Activated naive CD8-positive, alpha-beta T cell treated with anti-CD3 and anti-CD28 coated beads for 36 hours (primary cell): ENCODE results near the gene NFIL3. TPM values are rescaled to one million over a fixed set of nuclear protein-coding genes. Genes with fewer than 3 reads are reported as not detected.
"Not testable (repeated sequence)": the region's sequence is repeated elsewhere in the genome, so short reads cannot be mapped to it uniquely, and the experiment has no call there.

ENCODE experiments used
- DNase-seq: peaks from one replicate; pipeline ENCODE4 v3.0.0; 2021
- H3K27ac Mint-ChIP-seq: one replicate; pipeline ENCODE4 v1.8.0; 2022; ENCODE audit warnings: mild to moderate bottlenecking, moderate library complexity, mixed read lengths
- H3K27me3 Mint-ChIP-seq: one replicate; pipeline ENCODE4 v1.8.0; 2022; ENCODE audit warnings: mild to moderate bottlenecking, mixed read lengths
- H3K36me3 Mint-ChIP-seq: one replicate; pipeline ENCODE4 v1.8.0; 2021; ENCODE audit warnings: mild to moderate bottlenecking, mixed read lengths
- H3K4me1 Mint-ChIP-seq: one replicate; pipeline ENCODE4 v1.8.0; 2021; ENCODE audit warnings: mixed read lengths
- H3K4me3 Mint-ChIP-seq: one replicate; pipeline ENCODE4 v1.8.0; 2022; ENCODE audit warnings: mild to moderate bottlenecking, moderate library complexity, mixed read lengths
- H3K9me3 Mint-ChIP-seq: one replicate; pipeline ENCODE4 v1.8.0; 2022; ENCODE audit warnings: mixed read lengths
- total RNA-seq, 2 experiments: library from RNA; stranded (reverse); gene quantifications; one replicate each; pipeline ENCODE4 v1.2.3, GENCODE V29; 2021

The NFIL3 gene
- total RNA-seq, 2 experiments from 2014 or later = 23.8 to 25.7 TPM

GRCh38 chr9:91391412-91391811 is 32.2 kb downstream of the NFIL3 start:
- H3K4me1 Mint-ChIP-seq = peaks cover 13% of the 10 kb centered on the region
- H3K9me3 Mint-ChIP-seq = no peaks in the 10 kb centered on the region
- H3K36me3 Mint-ChIP-seq = no peaks in the 10 kb centered on the region
- H3K27me3 Mint-ChIP-seq = no peaks in the 10 kb centered on the region
- H3K27ac Mint-ChIP-seq = no peak overlapping the region
- H3K4me3 Mint-ChIP-seq = no peak overlapping the region
- DNase-seq = no peak

GRCh38 chr9:91389686-91390085 is 33.9 kb downstream of the NFIL3 start:
- not testable (repeated sequence) for DNase-seq, H3K36me3 Mint-ChIP-seq, H3K27me3 Mint-ChIP-seq, H3K4me3 Mint-ChIP-seq, H3K9me3 Mint-ChIP-seq, H3K4me1 Mint-ChIP-seq, H3K27ac Mint-ChIP-seq

GRCh38 chr9:91386765-91387164 is 36.9 kb downstream of the NFIL3 start:
- no peak overlapping the region for H3K4me3 Mint-ChIP-seq
- H3K9me3 Mint-ChIP-seq = no peaks in the 10 kb centered on the region
- DNase-seq = no peak
- no peak overlapping the region for H3K27ac Mint-ChIP-seq
- H3K36me3 Mint-ChIP-seq = no peaks in the 10 kb centered on the region
- peaks cover 3% of the 10 kb centered on the region for H3K4me1 Mint-ChIP-seq
- peaks cover 7% of the 10 kb centered on the region for H3K27me3 Mint-ChIP-seq

GRCh38 chr9:91384954-91385353 is 38.7 kb downstream of the NFIL3 start:
- Mint-ChIP-seq H3K27me3 (peaks cover 22% of the 10 kb centered on the region), H3K27ac (no peak overlapping the region), H3K4me3 (no peak overlapping the region), H3K4me1 (peaks cover 3% of the 10 kb centered on the region), H3K9me3 (no peaks in the 10 kb centered on the region), H3K36me3 (no peaks in the 10 kb centered on the region)
- no peak for DNase-seq

GRCh38 chr9:91383577-91383976 is 40.1 kb downstream of the NFIL3 start:
- no peak overlapping the region for H3K4me3 Mint-ChIP-seq
- peaks cover 3% of the 10 kb centered on the region for H3K4me1 Mint-ChIP-seq
- H3K27ac Mint-ChIP-seq = no peak overlapping the region
- DNase-seq = no peak
- no peaks in the 10 kb centered on the region for H3K9me3 Mint-ChIP-seq
- H3K36me3 Mint-ChIP-seq = no peaks in the 10 kb centered on the region
- peaks cover 23% of the 10 kb centered on the region for H3K27me3 Mint-ChIP-seq

GRCh38 chr9:91382298-91382697 is 41.3 kb downstream of the NFIL3 start:
- H3K4me1 Mint-ChIP-seq = peaks cover 3% of the 10 kb centered on the region
- H3K9me3 Mint-ChIP-seq = peaks cover 4% of the 10 kb centered on the region

GRCh38 chr9:91379426-91379825 is 44.2 kb downstream of the NFIL3 start:
- H3K4me1 Mint-ChIP-seq = no peaks in the 10 kb centered on the region
- peaks cover 4% of the 10 kb centered on the region for H3K9me3 Mint-ChIP-seq
- H3K27ac Mint-ChIP-seq = no peak overlapping the region
- no peak overlapping the region for H3K4me3 Mint-ChIP-seq
- H3K27me3 Mint-ChIP-seq = peaks cover 34% of the 10 kb centered on the region
- DNase-seq = no peak
- H3K36me3 Mint-ChIP-seq = peaks cover 6% of the 10 kb centered on the region

More at GRCh38 chr9:91382298-91382697, 41.3 kb downstream of the NFIL3 start:
- no peak overlapping the region for H3K4me3 Mint-ChIP-seq
- H3K27ac Mint-ChIP-seq = no peak overlapping the region
- peaks cover 24% of the 10 kb centered on the region for H3K27me3 Mint-ChIP-seq
- peaks cover 4% of the 10 kb centered on the region for H3K36me3 Mint-ChIP-seq
- DNase-seq = no peak

- Mint-ChIP-seq H3K4me1 (no peaks in the 10 kb centered on the region), H3K27ac (no peak overlapping the region), H3K9me3 (peaks cover 4% of the 10 kb centered on the region)
Measured at GRCh38 chr9:91378695-91379127, 44.9 kb downstream of the NFIL3 start.

GRCh38 chr9:91378054-91378453 is 45.6 kb downstream of the NFIL3 start:
- peaks cover 34% of the 10 kb centered on the region for H3K27me3 Mint-ChIP-seq
- DNase-seq, H3K9me3 Mint-ChIP-seq, H3K4me1 Mint-ChIP-seq, H3K36me3 Mint-ChIP-seq, H3K27ac Mint-ChIP-seq, H3K4me3 Mint-ChIP-seq: not testable (repeated sequence)

More at GRCh38 chr9:91378695-91379127, 44.9 kb downstream of the NFIL3 start:
- no peak for DNase-seq
- no peak overlapping the region for H3K4me3 Mint-ChIP-seq
- H3K27me3 Mint-ChIP-seq = peaks cover 34% of the 10 kb centered on the region
- peaks cover 6% of the 10 kb centered on the region for H3K36me3 Mint-ChIP-seq

- Mint-ChIP-seq H3K4me3 (no peak overlapping the region), H3K4me1 (no peaks in the 10 kb centered on the region), H3K27ac (no peak overlapping the region), H3K27me3 (peaks cover 24% of the 10 kb centered on the region), H3K9me3 (peaks cover 4% of the 10 kb centered on the region), H3K36me3 (peaks cover 6% of the 10 kb centered on the region)
- no peak for DNase-seq
Measured at GRCh38 chr9:91376239-91376638, 47.4 kb downstream of the NFIL3 start.

GRCh38 chr9:91374939-91375338 is 48.7 kb downstream of the NFIL3 start:
- peaks cover 4% of the 10 kb centered on the region for H3K9me3 Mint-ChIP-seq
- H3K4me1 Mint-ChIP-seq = no peaks in the 10 kb centered on the region
- H3K27ac Mint-ChIP-seq = no peak overlapping the region
- no peak overlapping the region for H3K4me3 Mint-ChIP-seq
- DNase-seq = no peak
- peaks cover 12% of the 10 kb centered on the region for H3K27me3 Mint-ChIP-seq
- peaks cover 6% of the 10 kb centered on the region for H3K36me3 Mint-ChIP-seq

- no peaks in the 10 kb centered on the region for H3K9me3 Mint-ChIP-seq
- H3K27ac Mint-ChIP-seq = no peak overlapping the region
- no peaks in the 10 kb centered on the region for H3K4me1 Mint-ChIP-seq
- H3K4me3 Mint-ChIP-seq = no peak overlapping the region
- peaks cover 7% of the 10 kb centered on the region for H3K27me3 Mint-ChIP-seq
- H3K36me3 Mint-ChIP-seq = peaks cover under 1% of the 10 kb centered on the region
- no peak for DNase-seq
Measured at GRCh38 chr9:91371894-91372293, 51.7 kb downstream of the NFIL3 start.

GRCh38 chr9:91370006-91370405 is 53.6 kb downstream of the NFIL3 start:
- H3K4me1 Mint-ChIP-seq, H3K4me3 Mint-ChIP-seq, H3K9me3 Mint-ChIP-seq, H3K36me3 Mint-ChIP-seq, H3K27me3 Mint-ChIP-seq, DNase-seq, H3K27ac Mint-ChIP-seq: not testable (repeated sequence)

GRCh38 chr9:91364702-91365101 is 58.9 kb downstream of the NFIL3 start:
- H3K9me3 Mint-ChIP-seq = peaks cover 1% of the 10 kb centered on the region
- peaks cover 19% of the 10 kb centered on the region for H3K4me1 Mint-ChIP-seq
- no peak for DNase-seq
- H3K27me3 Mint-ChIP-seq = no peaks in the 10 kb centered on the region
- no peak overlapping the region for H3K27ac Mint-ChIP-seq
- no peak overlapping the region for H3K4me3 Mint-ChIP-seq
- H3K36me3 Mint-ChIP-seq = peaks cover 4% of the 10 kb centered on the region

GRCh38 chr9:91364005-91364404 is 59.6 kb downstream of the NFIL3 start:
- Mint-ChIP-seq H3K27ac (no peak overlapping the region), H3K4me3 (no peak overlapping the region), H3K4me1 (peaks cover 26% of the 10 kb centered on the region)

GRCh38 chr9:91362051-91362611 is 61.5 kb downstream of the NFIL3 start:
- peaks cover 8% of the 10 kb centered on the region for H3K36me3 Mint-ChIP-seq

More at GRCh38 chr9:91364005-91364404, 59.6 kb downstream of the NFIL3 start:
- DNase-seq = no peak
- Mint-ChIP-seq H3K9me3 (peaks cover 1% of the 10 kb centered on the region), H3K27me3 (no peaks in the 10 kb centered on the region), H3K36me3 (peaks cover 8% of the 10 kb centered on the region)

More at GRCh38 chr9:91362051-91362611, 61.5 kb downstream of the NFIL3 start:
- H3K27ac Mint-ChIP-seq = peak overlapping the region; percentile 82
- no peak for DNase-seq
- no peaks in the 10 kb centered on the region for H3K27me3 Mint-ChIP-seq
- peak overlapping the region; percentile 78 for H3K4me3 Mint-ChIP-seq
- H3K4me1 Mint-ChIP-seq = peaks cover 41% of the 10 kb centered on the region
- H3K9me3 Mint-ChIP-seq = peaks cover 1% of the 10 kb centered on the region
